ES-I3 (cell line): ENCODE measurements around the gene GAB3.
"Not testable (repeated sequence)": the region's sequence is repeated elsewhere in the genome, so short reads cannot be mapped to it uniquely, and the experiment has no call there.

ENCODE experiments used
- H3K36me3 ChIP-seq: 2 replicates; pipeline ENCODE4 v1.6.1; 2013; ENCODE audit warnings: mild to moderate bottlenecking, low read length, control low read depth, moderate library complexity; ENCODE audit not compliant: insufficient read depth
- H3K4me1 ChIP-seq: 2 replicates; pipeline ENCODE4 v1.6.1; 2013; ENCODE audit warnings: mild to moderate bottlenecking, control low read depth, low read length; ENCODE audit not compliant: insufficient read depth
- H3K9ac ChIP-seq: 2 replicates; pipeline ENCODE4 v1.6.1; 2013; ENCODE audit warnings: low read depth, mild to moderate bottlenecking, low read length, moderate library complexity
- H3K9me3 ChIP-seq: 2 replicates; pipeline ENCODE4 v1.6.1; 2013; ENCODE audit warnings: mild to moderate bottlenecking, low read length, moderate library complexity; ENCODE audit not compliant: control insufficient read depth, insufficient read depth

The GAB3 gene

GRCh38 chrX:154650221-154650510 is 100.7 kb downstream of the GAB3 start:
- H3K36me3 ChIP-seq, result no peaks in the 10 kb centered on the region
- H3K4me1 ChIP-seq, result no peaks in the 10 kb centered on the region
- no peak overlapping the region for H3K9ac ChIP-seq
- no peaks in the 10 kb centered on the region for H3K9me3 ChIP-seq

- Histone ChIP-seq H3K9ac (no peak overlapping the region), H3K9me3 (no peaks in the 10 kb centered on the region), H3K4me1 (no peaks in the 10 kb centered on the region), H3K36me3 (no peaks in the 10 kb centered on the region)
These were observed 101.2 kb downstream of the GAB3 start for GRCh38 chrX:154649503-154650220.

- Histone ChIP-seq H3K9me3 (no peaks in the 10 kb centered on the region), H3K36me3 (no peaks in the 10 kb centered on the region), H3K9ac (no peak overlapping the region), H3K4me1 (no peaks in the 10 kb centered on the region)
These were observed 101.9 kb downstream of the GAB3 start for GRCh38 chrX:154648931-154649330.

GRCh38 chrX:154645745-154646378 is 105.0 kb downstream of the GAB3 start:
- H3K9me3 ChIP-seq, H3K9ac ChIP-seq, H3K4me1 ChIP-seq, H3K36me3 ChIP-seq: not testable (repeated sequence)

- not testable (repeated sequence) for H3K4me1 ChIP-seq, H3K9ac ChIP-seq, H3K36me3 ChIP-seq, H3K9me3 ChIP-seq
These were observed 107.2 kb downstream of the GAB3 start for GRCh38 chrX:154643708-154644107.

GRCh38 chrX:154641740-154642139 is 109.1 kb downstream of the GAB3 start:
- not testable (repeated sequence) for H3K9me3 ChIP-seq, H3K4me1 ChIP-seq, H3K9ac ChIP-seq, H3K36me3 ChIP-seq

- H3K36me3 ChIP-seq, H3K9ac ChIP-seq, H3K4me1 ChIP-seq, H3K9me3 ChIP-seq: not testable (repeated sequence)
These were observed 117.2 kb downstream of the GAB3 start for GRCh38 chrX:154633661-154634060.

GRCh38 chrX:154630949-154631348 is 119.9 kb downstream of the GAB3 start:
- H3K4me1 ChIP-seq, H3K9me3 ChIP-seq, H3K36me3 ChIP-seq, H3K9ac ChIP-seq: not testable (repeated sequence)

- not testable (repeated sequence) for H3K4me1 ChIP-seq, H3K9me3 ChIP-seq, H3K36me3 ChIP-seq, H3K9ac ChIP-seq
These were observed 121.9 kb downstream of the GAB3 start for GRCh38 chrX:154628960-154629359.
